GM13976 (cell line): ENCODE measurements around the gene RFTN1.

Source experiments
- DNase-seq: peaks from one replicate; pipeline ENCODE4 v3.0.0; 2012; ENCODE audit warnings: low spot score
- CTCF ChIP-seq: IDR thresholded peaks from 2 replicates; pipeline ENCODE4 v1.5.1; 2012; ENCODE audit warnings: borderline replicate concordance, mild to moderate bottlenecking; ENCODE audit not compliant: insufficient read depth; ENCODE audit errors: extremely low read depth, missing control alignments, control extremely low read depth
- in situ Hi-C: fragments of 300-500 bp; cut with MboI; formaldehyde crosslinking; loops from one replicate; pipeline ENCODE4 v1.12.0; 2022; ENCODE audit warnings: low sequenced_read_pairs, mixed read lengths, inconsistent platforms; ENCODE audit not compliant: unreplicated experiment

Gene RFTN1

GRCh38 chr3:16500093-16500492 is 13.4 kb downstream of the RFTN1 start:
- in situ Hi-C loops: no loop called here
- no peak for DNase-seq
- no peak for TF ChIP-seq CTCF

GRCh38 chr3:16499351-16499750 is 14.1 kb downstream of the RFTN1 start:
- in situ Hi-C loops: no loop called here

GRCh38 chr3:16498130-16498890 is 15.2 kb downstream of the RFTN1 start:
- DNase-seq: no peak
- TF ChIP-seq CTCF: no peak
- in situ Hi-C loops: no loop called here

More at GRCh38 chr3:16499351-16499750, 14.1 kb downstream of the RFTN1 start:
- DNase-seq: no peak
- no peak for TF ChIP-seq CTCF

GRCh38 chr3:16496408-16497222 is 16.9 kb downstream of the RFTN1 start:
- no peak for TF ChIP-seq CTCF
- in situ Hi-C loops: no loop called here
- no peak for DNase-seq

- in situ Hi-C loops: no loop called here
- no peak for DNase-seq
- TF ChIP-seq CTCF: no peak
Measured at GRCh38 chr3:16496008-16496407, 17.5 kb downstream of the RFTN1 start.

GRCh38 chr3:16494814-16495431 is 18.6 kb downstream of the RFTN1 start:
- no peak for DNase-seq
- no peak for TF ChIP-seq CTCF
- in situ Hi-C loops: no loop called here
